Measurements from ENCODE around the gene TRIM40.

TRIM40 gene

GRCh38 chr6:30150671-30151395 is 14.9 kb downstream of the TRIM40 start:
- DNase-seq, result no peak

DNA sequence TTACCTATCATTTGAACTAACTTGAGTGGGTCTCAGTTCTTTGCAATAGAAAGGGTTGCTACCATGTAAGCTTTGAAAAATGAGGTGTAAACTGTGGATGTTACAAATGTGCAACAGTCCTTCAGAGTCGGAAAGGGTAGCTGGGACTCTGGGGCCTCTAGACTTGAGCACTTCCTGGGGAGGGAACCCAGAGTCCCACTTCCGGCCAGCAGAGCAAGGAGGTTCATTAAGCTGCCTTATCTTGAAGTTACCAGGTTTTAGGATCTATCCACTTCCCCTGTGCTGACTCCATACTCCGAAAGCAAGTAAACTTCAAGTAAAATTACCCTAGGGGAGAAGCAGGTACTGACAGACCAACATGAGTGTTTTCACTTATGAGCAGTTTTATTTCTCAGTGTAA is 15.6 kb downstream of the TRIM40 start:
- no peak for DNase-seq

DNA sequence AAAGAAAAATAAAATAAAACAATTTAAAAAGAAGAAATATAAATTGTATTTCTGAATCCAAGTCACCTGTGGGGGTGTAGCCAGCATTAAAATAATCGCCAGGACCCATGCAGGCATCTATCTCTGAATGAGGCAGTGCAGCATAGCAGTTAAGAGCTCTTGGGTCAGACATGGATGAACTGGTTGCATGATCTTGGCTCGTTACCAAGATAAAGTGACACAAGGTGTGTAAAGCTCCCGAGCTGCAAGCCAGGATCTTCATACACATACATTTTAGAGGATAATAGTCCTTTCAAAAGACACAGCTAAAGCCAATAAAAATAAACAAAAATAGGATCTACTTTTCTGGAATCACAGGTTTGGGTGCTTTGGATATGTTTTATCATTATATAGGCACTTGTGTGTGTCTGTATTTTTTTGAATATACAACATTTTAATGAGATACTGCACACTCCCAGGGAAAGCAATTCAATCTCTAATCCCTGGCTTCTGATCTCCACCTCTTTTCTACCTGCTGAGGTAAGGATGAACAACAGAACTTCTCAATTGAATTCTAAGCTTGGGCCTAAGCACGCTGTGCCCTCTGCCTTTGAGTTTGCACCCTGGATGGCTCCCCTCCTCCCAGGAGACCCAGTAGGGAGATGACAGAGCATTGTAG is 16.2 kb downstream of the TRIM40 start:
- DNase-seq, result no peak

- no peak for DNase-seq
These were observed 17.1 kb downstream of the TRIM40 start for GRCh38 chr6:30152910-30153610.

DNA sequence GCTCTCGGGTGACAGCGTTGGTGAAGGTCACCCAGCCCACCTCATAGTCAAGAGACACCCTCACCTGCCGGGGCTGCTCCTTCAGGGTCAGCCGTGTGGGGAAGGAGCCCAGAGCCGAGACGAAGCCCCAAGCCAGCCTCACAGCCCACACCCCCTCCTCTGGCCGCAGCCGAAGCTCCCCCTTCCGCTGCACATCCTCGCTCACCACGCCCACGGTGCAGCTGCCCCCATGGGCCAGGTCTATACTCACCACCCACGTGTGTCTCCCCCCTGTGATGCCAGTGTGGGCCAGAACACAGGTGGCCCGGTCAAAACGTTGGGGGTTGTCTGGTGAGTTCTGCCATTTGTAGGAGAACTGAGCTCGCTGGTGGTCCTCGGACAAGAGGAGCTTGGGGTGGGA is 18.1 kb downstream of the TRIM40 start:
- DNase-seq, result no peak

GRCh38 chr6:30154709-30155519 is 19.0 kb downstream of the TRIM40 start:
- no peak for DNase-seq

- no peak for DNase-seq
These were observed 19.8 kb downstream of the TRIM40 start for GRCh38 chr6:30155520-30156261.

DNA sequence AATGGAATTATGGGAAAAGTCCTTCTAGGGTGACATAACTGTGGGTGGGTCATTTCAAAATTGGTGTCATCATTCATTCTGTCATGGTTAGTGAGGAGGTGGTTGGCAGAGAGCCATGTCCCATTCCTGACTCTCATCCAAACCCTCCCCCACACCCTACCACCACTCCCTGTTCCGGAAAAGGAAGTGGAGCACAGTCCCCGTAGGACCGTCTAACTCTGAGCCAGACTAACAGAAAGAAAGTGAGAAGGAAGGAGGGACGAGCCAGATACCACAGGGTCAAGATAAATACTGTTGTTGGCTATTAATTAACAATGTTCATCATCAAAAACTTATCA is 20.3 kb downstream of the TRIM40 start:
- no peak for DNase-seq

DNA sequence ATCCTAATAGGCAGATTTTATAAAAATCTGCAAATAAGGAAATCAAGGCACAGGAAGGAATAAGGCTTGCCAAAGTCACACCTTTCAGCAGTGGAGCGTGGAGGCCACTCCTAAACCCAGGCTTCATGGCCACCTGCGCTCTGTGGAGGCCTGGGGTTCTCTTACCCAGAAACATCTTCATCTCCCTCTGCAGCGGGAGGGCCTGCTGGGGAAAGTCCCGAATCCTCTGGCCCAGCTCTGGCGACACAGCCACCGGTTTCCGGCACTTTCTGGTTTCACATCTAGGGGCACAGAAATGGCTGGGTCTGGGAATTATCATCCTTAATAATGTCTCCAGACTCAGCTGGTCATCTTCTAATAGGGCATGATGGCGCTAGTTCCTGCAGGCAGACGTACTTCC is 20.8 kb downstream of the TRIM40 start:
- DNase-seq, result no peak

DNA sequence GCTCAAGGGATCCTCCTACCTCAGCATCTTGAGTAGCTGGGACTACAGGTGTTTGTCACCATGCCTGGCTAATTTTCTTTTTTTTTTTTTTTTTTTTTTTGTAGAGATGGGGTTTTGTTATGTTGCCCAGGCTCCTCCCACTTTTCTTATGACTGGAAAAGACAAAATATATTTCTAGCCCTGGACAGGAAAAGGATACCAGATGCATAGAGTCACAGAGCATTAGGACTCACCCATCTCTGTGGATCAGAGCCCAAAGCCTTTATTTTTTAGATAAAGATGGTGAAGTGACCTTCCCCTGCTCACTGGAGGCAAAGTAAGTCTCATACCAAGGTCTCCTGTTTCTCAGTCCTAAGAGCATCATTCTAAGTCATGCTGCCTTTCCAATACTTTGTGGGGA is 21.6 kb downstream of the TRIM40 start:
- no peak for DNase-seq

DNA sequence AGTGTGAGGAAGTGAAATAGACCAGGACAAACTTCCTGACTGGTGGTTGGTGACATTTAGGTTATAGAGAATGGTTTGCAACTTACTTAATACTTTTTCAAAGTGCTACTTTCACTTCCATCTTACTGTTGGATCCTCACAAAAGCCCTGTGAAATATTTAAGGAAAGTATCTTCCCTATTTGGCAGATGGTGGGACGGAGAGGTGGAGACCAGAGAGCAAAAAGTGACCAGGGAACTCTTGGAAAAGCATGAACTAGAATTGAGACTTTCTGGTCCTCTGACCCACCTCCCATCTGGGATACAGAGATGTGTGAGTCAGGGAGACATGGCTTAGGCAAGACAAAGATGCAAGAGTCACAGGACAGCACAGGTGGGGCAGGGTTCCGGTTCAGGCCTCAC is 22.1 kb downstream of the TRIM40 start:
- no peak for DNase-seq

GRCh38 chr6:30158475-30159040 is 22.6 kb downstream of the TRIM40 start:
- no peak for DNase-seq

GRCh38 chr6:30160008-30160784 is 24.3 kb downstream of the TRIM40 start:
- DNase-seq, result no peak

DNA sequence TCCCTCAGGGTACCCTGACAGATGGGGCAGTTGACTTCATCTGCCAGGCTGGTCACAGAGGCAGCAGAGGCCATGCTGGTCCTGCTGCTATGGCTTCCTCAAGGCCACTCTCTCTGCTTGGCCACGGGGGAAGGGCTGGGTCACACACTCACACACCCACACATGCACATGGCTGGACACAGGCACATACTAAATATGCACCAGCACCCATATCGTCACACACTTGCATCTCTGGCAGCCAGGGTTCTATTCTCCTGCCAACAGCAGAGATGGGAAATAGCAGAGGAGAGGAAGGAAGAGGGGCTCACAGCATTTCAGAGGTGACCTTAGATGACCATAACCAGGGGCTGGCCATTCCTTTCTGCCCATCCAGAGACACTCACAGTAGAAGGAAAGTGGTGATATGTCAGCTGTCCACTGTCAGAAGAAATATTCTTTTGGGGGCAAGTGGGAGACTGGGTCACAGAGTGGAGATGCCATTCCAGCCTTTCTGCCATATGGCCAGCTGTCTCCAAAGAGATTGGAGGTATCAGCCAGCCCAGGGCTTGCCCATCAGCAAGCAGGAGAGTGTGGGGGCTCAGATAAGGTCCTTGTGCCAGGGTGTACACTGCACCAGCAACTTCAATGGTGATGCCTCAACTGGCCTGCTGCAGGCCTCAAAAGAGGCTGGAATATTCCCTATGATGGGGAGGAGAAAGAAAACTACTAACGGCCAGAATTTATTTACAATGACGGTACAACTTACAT is 25.0 kb downstream of the TRIM40 start, which contains the start of gene TRIM10:
Gene TRIM10, minus strand, starts transcription at position 427 of the 747 bp plus-strand sequence. Its CDS starts 353 bp downstream, at position 74.
- no peak for DNase-seq

DNA sequence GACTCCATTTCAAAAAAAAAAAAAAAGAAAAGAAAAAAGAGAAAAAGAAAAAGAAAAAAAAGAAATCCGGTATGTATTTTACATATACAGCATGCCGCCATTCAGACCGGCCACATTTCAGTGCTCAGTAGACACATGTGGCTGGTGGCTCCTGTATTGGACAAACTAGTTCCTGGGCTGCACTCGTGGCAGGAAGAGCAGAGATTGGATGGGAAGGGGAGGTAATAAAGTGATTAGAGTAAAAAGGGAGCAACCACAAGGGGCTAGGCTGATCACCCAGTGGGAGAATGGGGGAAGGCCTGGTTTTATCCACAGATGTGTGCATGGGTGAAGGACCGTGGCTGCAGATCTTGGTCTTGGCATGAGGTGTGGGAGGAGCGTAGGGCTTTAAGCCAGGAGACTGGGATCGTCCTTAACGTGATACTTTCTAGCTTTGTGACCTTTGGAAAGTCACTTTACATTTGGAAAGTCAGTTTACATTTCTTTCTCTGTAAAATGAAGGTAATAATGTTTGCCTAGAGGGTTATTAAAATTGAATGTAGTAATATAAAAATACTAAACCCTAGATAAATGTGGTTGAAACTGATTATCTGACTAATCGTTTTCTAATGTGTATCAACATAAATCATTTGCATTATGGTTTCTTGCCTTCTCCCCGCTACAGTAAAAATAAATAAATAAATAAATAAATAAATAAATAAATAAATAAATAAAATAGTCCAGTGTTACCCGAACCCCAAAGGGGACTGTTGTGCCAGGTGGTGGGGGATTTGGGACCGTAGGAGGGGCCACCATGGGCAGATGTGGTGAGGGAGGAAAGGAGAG is 26.5 kb downstream of the TRIM40 start:
- DNase-seq, result no peak

DNA sequence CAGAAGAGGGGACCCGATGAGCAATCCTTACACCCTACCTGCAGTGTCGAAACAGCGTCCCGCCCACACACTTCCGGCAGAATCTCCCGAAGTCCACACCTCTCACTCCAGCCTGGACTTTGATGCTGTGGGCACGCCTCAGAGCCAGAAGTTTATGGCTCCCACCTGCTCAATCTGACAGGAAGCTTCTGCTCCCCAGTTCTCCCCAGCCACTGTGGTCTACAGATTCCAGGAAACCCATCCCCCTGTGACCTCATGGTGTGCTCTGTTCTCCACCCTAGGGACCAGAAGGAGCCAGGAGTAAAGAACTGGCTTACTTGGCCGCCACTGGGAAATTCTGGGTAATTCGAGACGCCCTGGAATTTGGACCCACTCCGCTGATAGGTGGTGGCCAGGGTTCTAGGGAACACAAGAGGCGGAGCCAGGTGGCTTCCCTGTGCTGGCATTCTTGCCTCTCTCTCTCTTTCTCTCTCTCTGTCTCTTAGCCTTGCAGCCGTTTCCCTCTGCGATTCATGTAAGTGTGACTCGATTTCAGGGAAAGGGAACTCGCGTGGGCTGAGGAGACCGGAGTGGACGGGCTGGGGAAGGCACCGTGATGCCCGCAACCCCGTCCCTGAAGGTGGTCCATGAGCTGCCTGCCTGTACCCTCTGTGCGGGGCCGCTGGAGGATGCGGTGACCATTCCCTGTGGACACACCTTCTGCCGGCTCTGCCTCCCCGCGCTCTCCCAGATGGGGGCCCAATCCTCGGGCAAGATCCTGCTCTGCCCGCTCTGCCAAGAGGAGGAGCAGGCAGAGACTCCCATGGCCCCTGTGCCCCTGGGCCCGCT is 27.4 kb downstream of the TRIM40 start, which contains the start of gene TRIM15:
Gene TRIM15, plus strand, starts transcription at position 457 of the 828 bp plus-strand sequence. Its CDS starts 139 bp downstream, at position 596.
- DNase-seq, result no peak

GRCh38 chr6:30163918-30164654 is 28.1 kb downstream of the TRIM40 start:
- DNase-seq, result no peak

DNA sequence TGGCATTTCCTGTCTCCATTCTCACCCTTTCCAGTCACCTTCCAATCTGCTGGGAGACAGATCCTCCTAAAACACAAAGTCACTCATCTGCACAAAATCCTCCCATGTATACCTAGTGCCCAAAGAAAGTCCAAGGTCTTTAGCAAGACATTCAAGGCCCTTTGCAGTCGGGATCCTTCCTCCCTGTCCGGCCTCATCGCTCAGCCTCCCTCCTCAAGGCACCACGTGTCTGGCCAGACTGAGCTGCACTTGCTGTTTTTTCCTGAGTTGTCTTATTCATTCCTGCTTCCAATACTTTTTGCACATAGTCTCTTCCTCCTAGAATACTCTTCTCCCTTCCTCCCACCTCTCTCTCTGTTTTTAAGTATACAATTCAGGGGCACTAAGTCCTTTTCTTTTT is 28.8 kb downstream of the TRIM40 start:
- no peak for DNase-seq

Data from midbrain (tissue), 1 donor.